Measurements from ENCODE around the gene TNFSF12. TPM values are rescaled to one million over a fixed set of nuclear protein-coding genes. Genes with fewer than 3 reads are reported as not detected.

Gene TNFSF12
- total and polyA plus RNA-seq, 9 of the 15 experiments (the other 6 are each of a cell fraction or from before 2014, with no cell fraction given): 0.03 to 0.95 (median 0.19) TPM; not detected in 3

GRCh38 chr17:7538050-7538449 is 10.8 kb upstream of the TNFSF12 start:
- 27% methylated on average over 3 of the region's 3 CpGs for WGBS (ENCODE audit: insufficient coverage, low coverage, missing lambda C conversion rate)
- Histone ChIP-seq H3K27me3 (ENCODE audit: control insufficient read depth in 2 of 2, insufficient read depth in 2 of 2, low read length in 2 of 2) (no peaks in the 10 kb centered on the region), H3K4me1 (replicated peaks in 1 of 2; ENCODE audit: control insufficient read depth in 2 of 2, insufficient read depth in 2 of 2, low read length in 2 of 2) (no peaks in the 10 kb centered on the region; a peak in 2 of 5 replicates), H3K9ac (ENCODE audit: insufficient read depth in 1 of 2, low read depth in 2 of 2, low read length in 2 of 2) (no peak overlapping the region), H4K20me1 (replicated peaks; ENCODE audit: control insufficient read depth, insufficient read depth, low read length) (no peaks in the 10 kb centered on the region), H2AFZ (ENCODE audit: low read depth, low read length) (no peak overlapping the region), H3K79me2 (ENCODE audit: control insufficient read depth, insufficient read depth, low read length) (no peaks in the 10 kb centered on the region), H3K4me3 (no peak overlapping the region), H3K9me1 (ENCODE audit: control insufficient read depth, insufficient read depth, low read length) (no peaks in the 10 kb centered on the region), H3K27ac (ENCODE audit: extremely low read depth, low read depth, low read length) (no peak overlapping the region), H3K9me3 (replicated peaks; ENCODE audit: control insufficient read depth, insufficient read depth, low read depth, low read length) (no peaks in the 10 kb centered on the region; the same call in 1 of the 2 replicates), H3K4me2 (ENCODE audit: insufficient read depth, low read length) (no peak overlapping the region), H3K36me3 (ENCODE audit: control insufficient read depth, insufficient read depth, low read length) (no peaks in the 10 kb centered on the region)
- no peak for FAIRE-seq
- TF ChIP-seq TRIM28 (IDR thresholded peaks at IDR 0.05) (peak; percentile 65; the same call in 1 of the 2 replicates), ZNF766 (CRISPR knock-in tag; conservative IDR thresholded peaks at IDR 0.05) (peak; percentile 59; the same call in 1 of the 2 replicates), NFXL1 (CRISPR knock-in tag; IDR thresholded peaks at IDR 0.05) (no peak), NFE2 (IDR thresholded peaks at IDR 0.05; ENCODE audit: low read depth) (peak; percentile 39; the same call in 1 of the 2 replicates), KHSRP (IDR thresholded peaks at IDR 0.05) (no peak), TRIM24 (IDR thresholded peaks at IDR 0.05) (0 out of 4 replicates have a peak, but pooled peaks have one; percentile 13 to 27), MAFF (IDR thresholded peaks at IDR 0.05; ENCODE audit: low read length) (peak; percentile 15; the same call in 1 of the 2 replicates), ZNF280A (IDR thresholded peaks at IDR 0.05; ENCODE audit: low read depth, partially characterized antibody) (peak; percentile 61), CBX3 (IDR thresholded peaks at IDR 0.05; ENCODE audit: borderline replicate concordance in 1 of 2, low read length in 2 of 2) (peak in 1 of 2 experiments; percentile 75; a peak in 1 of 3 replicates), CBX5 (IDR thresholded peaks at IDR 0.05; ENCODE audit: borderline replicate concordance, low read depth) (peak; percentile 91)
- no TSS peak for BruUV-seq (replicated peaks)
- ChIA-PET CTCF (ENCODE audit: low intra/inter-chr PET ratio) (no interaction called here), POLR2A (interaction anchor here (0.6 to 0.9 kb wide), 2 partner anchors 19 to 319 kb away, joined by 3 read pairs; no protein-coding TSS in a partner anchor)
- intact Hi-C loops (cut with micrococcal nuclease): no loop called here
- no peak for DNase-seq (ENCODE audit: extremely low read depth in 1 of 4, low spot score in 3 of 4)
- in situ Hi-C loops (cut with MboI): no loop called here
- ATAC-seq: no peak
